ENCODE data around the gene LOXHD1. TPM values are rescaled to one million over a fixed set of nuclear protein-coding genes. Genes with fewer than 3 reads are reported as not detected.

The LOXHD1 gene
- total RNA-seq, 1 experiment from 2014 or later = not detected

GRCh38 chr18:46437061-46437460 is 220.0 kb downstream of the LOXHD1 start:
- POLR2A ChIA-PET = no interaction called here
- Histone ChIP-seq H3K27me3 (ENCODE audit: control insufficient read depth, insufficient read depth, low read length) (no peaks in the 10 kb centered on the region), H3K27ac (ENCODE audit: low read length) (no peak overlapping the region), H3K9me3 (ENCODE audit: control insufficient read depth, insufficient read depth, low read depth, low read length) (no peaks in the 10 kb centered on the region), H3K36me3 (ENCODE audit: control insufficient read depth, insufficient read depth, low read length) (no peaks in the 10 kb centered on the region), H3K4me1 (ENCODE audit: control insufficient read depth, insufficient read depth, low read length) (no peaks in the 10 kb centered on the region), H3K4me3 (ENCODE audit: low read depth in 2 of 2, low read length in 2 of 2) (no peak overlapping the region)
- DNase-seq (ENCODE audit: low read depth, low spot score) (no peak), ATAC-seq (no peak)
- no peak for TF ChIP-seq CTCF (IDR thresholded peaks at IDR 0.05)
- no peak for TF ChIP-seq REST (IDR thresholded peaks at IDR 0.05; ENCODE audit: insufficient read depth in 1 of 2, low read depth in 2 of 2, low read length in 1 of 2)
- no peak for TF ChIP-seq SIN3A (IDR thresholded peaks at IDR 0.05; ENCODE audit: borderline replicate concordance, insufficient read depth, low read depth, low read length)
- TF ChIP-seq TCF7L2 (IDR thresholded peaks at IDR 0.05; ENCODE audit: low read depth, low read length) = no peak
- TF ChIP-seq POLR2AphosphoS5 (IDR thresholded peaks at IDR 0.05; ENCODE audit: low read depth, low read length) = no peak
- CTCF ChIA-PET = no interaction called here
- intact Hi-C loops (cut with micrococcal nuclease; ENCODE audit: unreplicated experiment) = no loop called here
- BruUV-seq (replicated peaks) = no TSS peak
- in situ Hi-C loops (cut with HindIII; ENCODE audit: low pct_unique_long_range_greater_than_20kb, low sequenced_read_pairs) = no loop called here

GRCh38 chr18:46436621-46437020 is 220.4 kb downstream of the LOXHD1 start:
- H3K27me3 ChIP-seq (ENCODE audit: control insufficient read depth, insufficient read depth, low read length) = no peaks in the 10 kb centered on the region
- in situ Hi-C loops (cut with HindIII; ENCODE audit: low pct_unique_long_range_greater_than_20kb, low sequenced_read_pairs) = no loop called here
- no peak overlapping the region for H3K4me3 ChIP-seq (ENCODE audit: low read depth in 2 of 2, low read length in 2 of 2)
- DNase-seq (ENCODE audit: low read depth, low spot score) (no peak), ATAC-seq (no peak)
- TF ChIP-seq SIN3A (IDR thresholded peaks at IDR 0.05; ENCODE audit: borderline replicate concordance, insufficient read depth, low read depth, low read length) (no peak), TCF7L2 (IDR thresholded peaks at IDR 0.05; ENCODE audit: low read depth, low read length) (no peak)
- ChIA-PET CTCF (no interaction called here), POLR2A (no interaction called here)
- H3K36me3 ChIP-seq (ENCODE audit: control insufficient read depth, insufficient read depth, low read length) = no peaks in the 10 kb centered on the region
- no peak overlapping the region for H3K27ac ChIP-seq (ENCODE audit: low read length)
- no peaks in the 10 kb centered on the region for H3K9me3 ChIP-seq (ENCODE audit: control insufficient read depth, insufficient read depth, low read depth, low read length)
- intact Hi-C loops (cut with micrococcal nuclease; ENCODE audit: unreplicated experiment) = no loop called here
- no peaks in the 10 kb centered on the region for H3K4me1 ChIP-seq (ENCODE audit: control insufficient read depth, insufficient read depth, low read length)
- BruUV-seq (replicated peaks) = no TSS peak

GRCh38 chr18:46435031-46435430 is 222.0 kb downstream of the LOXHD1 start:
- TF ChIP-seq TCF7L2 (IDR thresholded peaks at IDR 0.05; ENCODE audit: low read depth, low read length) (no peak), CTCF (IDR thresholded peaks at IDR 0.05) (no peak), SIN3A (IDR thresholded peaks at IDR 0.05; ENCODE audit: borderline replicate concordance, insufficient read depth, low read depth, low read length) (no peak), REST (IDR thresholded peaks at IDR 0.05; ENCODE audit: insufficient read depth in 1 of 2, low read depth in 2 of 2, low read length in 1 of 2) (no peak), POLR2AphosphoS5 (IDR thresholded peaks at IDR 0.05; ENCODE audit: low read depth, low read length) (no peak)
- Histone ChIP-seq H3K4me1 (ENCODE audit: control insufficient read depth, insufficient read depth, low read length) (no peaks in the 10 kb centered on the region), H3K4me3 (ENCODE audit: low read depth in 2 of 2, low read length in 2 of 2) (no peak overlapping the region), H3K36me3 (ENCODE audit: control insufficient read depth, insufficient read depth, low read length) (no peaks in the 10 kb centered on the region), H3K27ac (ENCODE audit: low read length) (no peak overlapping the region), H3K27me3 (ENCODE audit: control insufficient read depth, insufficient read depth, low read length) (no peaks in the 10 kb centered on the region), H3K9me3 (ENCODE audit: control insufficient read depth, insufficient read depth, low read depth, low read length) (no peaks in the 10 kb centered on the region)
- POLR2A ChIA-PET = no interaction called here
- ATAC-seq (no peak), DNase-seq (ENCODE audit: low read depth, low spot score) (no peak)
- in situ Hi-C loops (cut with HindIII; ENCODE audit: low pct_unique_long_range_greater_than_20kb, low sequenced_read_pairs) = no loop called here
- CTCF ChIA-PET = no interaction called here
- no TSS peak for BruUV-seq (replicated peaks)
- intact Hi-C loops (cut with micrococcal nuclease; ENCODE audit: unreplicated experiment) = no loop called here

All from Panc1 (cell line).